Endothelial cell of umbilical vein (primary cell): Measurements from ENCODE around the gene CCDC197. TPM values are rescaled to one million over a fixed set of nuclear protein-coding genes. Genes with fewer than 3 reads are reported as not detected.

ENCODE experiments used
- BruUV-seq: library from RNA; stranded (reverse); fragments of 400-500 nt; replicated peaks from 2 replicates; lab custom pipeline; 2021; lab: Mats Ljungman, UMichigan
- CTCF ChIA-PET: fragments of 300-600, 350-600 bp; sonication (Branson Sonifier 250); formaldehyde crosslinking; loops from one replicate; lab custom pipeline; 2021; ENCODE audit warnings: antibody characterized with exemption, inconsistent platforms; lab: Charles Lee
- POLR2A ChIA-PET: fragments of 300-600, 350-600 bp; sonication (Branson Sonifier 250); formaldehyde crosslinking; loops from one replicate; lab custom pipeline; 2021; ENCODE audit warnings: antibody characterized with exemption, inconsistent platforms; lab: Charles Lee
- DNase-seq: peaks from one replicate; pipeline ENCODE4 v3.0.0-alpha.2; 2011; ENCODE audit warnings: low read depth, low spot score
- FAIRE-seq: peaks from 2 replicates; lab custom pipeline; 2011; peaks lifted over from hg19 to GRCh38; lab: Jason Lieb, UNC
- H2AFZ ChIP-seq: 2 replicates; pipeline ENCODE4 v1.6.0; 2012; ENCODE audit warnings: low read depth, low read length, control low read depth, inconsistent platforms
- H3K27ac ChIP-seq: 2 replicates; pipeline ENCODE4 v1.5.1; 2011; ENCODE audit warnings: low read depth, mild to moderate bottlenecking, control low read depth, low read length, moderate library complexity; ENCODE audit not compliant: insufficient read depth
- H3K27me3 ChIP-seq, 2 experiments: 2 replicates each; pipeline versions ENCODE4 v1.6.0 to v1.6.1; 2011; ENCODE audit warnings: low read length in 2 of 2, mixed read lengths in 1 of 2; ENCODE audit not compliant: control insufficient read depth in 2 of 2, insufficient read depth in 2 of 2
- H3K36me3 ChIP-seq, 2 experiments: 2 replicates in 1 of 2; 3 replicates in 1 of 2; pipeline ENCODE4 v1.5.1; 2011; ENCODE audit warnings: low read length in 2 of 2, mild to moderate bottlenecking in 1 of 2, moderate library complexity in 1 of 2; ENCODE audit not compliant: control insufficient read depth in 2 of 2, insufficient read depth in 2 of 2; ENCODE audit errors: extremely low read depth in 1 of 2
- H3K4me1 ChIP-seq: 3 replicates; pipeline ENCODE4 v1.5.1; 2011; ENCODE audit warnings: mild to moderate bottlenecking, low read length; ENCODE audit not compliant: control insufficient read depth, insufficient read depth; ENCODE audit errors: extremely low read depth
- H3K4me2 ChIP-seq: 2 replicates; pipeline ENCODE4 v1.6.1; 2011; ENCODE audit warnings: low read length, control low read depth, mixed read lengths; ENCODE audit not compliant: insufficient read depth
- H3K4me3 ChIP-seq, 3 experiments: fragments of 200-600 bp in 1 of 3; sonication (generic), shearing (Covaris generic) in 1 of 3; replicated peaks in 1 of 3; 2 replicates each; pipeline ENCODE4 v1.5.1; 2011 to 2016; ENCODE audit warnings: control low read depth in 3 of 3, low read length in 3 of 3, mild to moderate bottlenecking in 2 of 3, inconsistent platforms in 1 of 3, low read depth in 1 of 3, moderate library complexity in 1 of 3; ENCODE audit not compliant: insufficient read depth in 1 of 3
- H3K79me2 ChIP-seq: 2 replicates; pipeline ENCODE4 v1.6.0; 2012; ENCODE audit warnings: low read length, inconsistent platforms; ENCODE audit not compliant: control insufficient read depth, insufficient read depth
- H3K9ac ChIP-seq: replicated peaks from 2 replicates; pipeline ENCODE3; 2011; ENCODE audit warnings: low read length, control low read depth; ENCODE audit not compliant: insufficient read depth; ENCODE audit errors: extremely low read depth
- H3K9me1 ChIP-seq: replicated peaks from 3 replicates; pipeline ENCODE4 v1.6.0; 2011; ENCODE audit warnings: mild to moderate bottlenecking, low read length; ENCODE audit not compliant: control insufficient read depth, insufficient read depth; ENCODE audit errors: extremely low read depth
- H3K9me3 ChIP-seq: replicated peaks from 2 replicates; pipeline ENCODE4 v1.5.1; 2012; ENCODE audit warnings: low read length, inconsistent platforms; ENCODE audit not compliant: control insufficient read depth, insufficient read depth
- H4K20me1 ChIP-seq: replicated peaks from 2 replicates; pipeline ENCODE3; 2011; ENCODE audit warnings: mild to moderate bottlenecking, low read length; ENCODE audit not compliant: control insufficient read depth, insufficient read depth; ENCODE audit errors: extremely low read depth
- CTCF ChIP-seq, 2 donors: IDR thresholded peaks; 1 replicate in 1 of 2; 2 replicates in 1 of 2; pipeline ENCODE4 v1.5.1; 2011; ENCODE audit warnings: low read length in 2 of 2, mild to moderate bottlenecking in 2 of 2, moderate library complexity in 2 of 2, control low read depth in 1 of 2, inconsistent platforms in 1 of 2, low read depth in 1 of 2; ENCODE audit not compliant: insufficient read depth in 1 of 2; ENCODE audit errors: extremely low read depth in 1 of 2
- EZH2 ChIP-seq: IDR thresholded peaks from 2 replicates; pipeline ENCODE4 v1.6.1; 2012; ENCODE audit warnings: borderline replicate concordance, low read depth, mild to moderate bottlenecking, moderate library complexity, low read length, inconsistent platforms; ENCODE audit not compliant: severe bottlenecking
- FOS ChIP-seq: IDR thresholded peaks from 2 replicates; pipeline ENCODE4 v1.6.1; 2011; ENCODE audit warnings: mild to moderate bottlenecking, low read length, moderate library complexity, borderline replicate concordance; ENCODE audit not compliant: insufficient read depth
- GATA2 ChIP-seq: IDR thresholded peaks from 2 replicates; pipeline ENCODE4 v1.7.0; 2011; ENCODE audit warnings: low read depth, mild to moderate bottlenecking, moderate library complexity, mixed read lengths, low read length; ENCODE audit not compliant: insufficient read length, insufficient read depth
- JUN ChIP-seq: IDR thresholded peaks from 2 replicates; pipeline ENCODE4 v1.6.1; 2011; ENCODE audit warnings: borderline replicate concordance, low read depth; ENCODE audit not compliant: insufficient read length, insufficient read depth
- MAX ChIP-seq: IDR thresholded peaks from 2 replicates; pipeline ENCODE4 v1.6.1; 2011; ENCODE audit not compliant: insufficient read depth, insufficient read length
- MYC ChIP-seq: IDR thresholded peaks from one replicate; pipeline ENCODE4 v1.6.1; 2011; ENCODE audit warnings: mild to moderate bottlenecking, low read depth, low read length
- POLR2A ChIP-seq: IDR thresholded peaks from 2 replicates; pipeline ENCODE4 v1.6.1; 2012; ENCODE audit warnings: low read depth, mild to moderate bottlenecking, control low read depth, low read length
- POLR2AphosphoS5 ChIP-seq: IDR thresholded peaks from 2 replicates; pipeline ENCODE4 v1.6.1; 2012; ENCODE audit warnings: low read depth, mild to moderate bottlenecking, control low read depth, low read length, moderate library complexity; ENCODE audit not compliant: insufficient read depth
- dilution Hi-C: fragments of 300-500 bp; cut with MboI; formaldehyde crosslinking; loops from one replicate; pipeline ENCODE4 v1.15.0; 2019; ENCODE audit warnings: low sequenced_read_pairs; ENCODE audit not compliant: extremely low pct_ligation_motif_present
- intact Hi-C: fragments of 100-400 bp; cut with micrococcal nuclease; formaldehyde crosslinking; loops from one replicate; pipeline ENCODE4 v1.10.0; 2022
- polyA plus RNA-seq, 4 experiments: library from polyadenylated mRNA; depleted of rRNA in 3 of 4; stranded (reverse) in 3 of 4; unstranded in 1 of 4; fragments of >200 nt; gene quantifications; 2 replicates each; pipeline versions ENCODE4 v1.2.1 to v1.2.3, GENCODE V29; 2011 to 2012; ENCODE audit warnings: missing spikeins in 1 of 4
- total RNA-seq: library from RNA; stranded (reverse); gene quantifications from 2 replicates; pipeline ENCODE4 v1.2.3, GENCODE V29; 2021

Gene CCDC197
- total and polyA plus RNA-seq, 2 donors (not counting 3 experiments of a cell fraction or from before 2014, with no cell fraction given) = not detected

GRCh38 chr14:93978735-93979134, 18.4 kb upstream of the CCDC197 start:
- Histone ChIP-seq H3K9ac (no peak overlapping the region), H3K27me3 (no peaks in the 10 kb centered on the region), H3K27ac (no peak overlapping the region), H3K36me3 (no peaks in the 10 kb centered on the region), H4K20me1 (no peaks in the 10 kb centered on the region), H2AFZ (no peak overlapping the region), H3K4me3 (no peak overlapping the region), H3K4me1 (no peaks in the 10 kb centered on the region), H3K79me2 (no peaks in the 10 kb centered on the region), H3K9me3 (no peaks in the 10 kb centered on the region), H3K4me2 (no peak overlapping the region), H3K9me1 (no peaks in the 10 kb centered on the region)
- no peak for FAIRE-seq
- no peak for DNase-seq
- CTCF ChIA-PET = interaction anchor here (1.5 kb wide), 1 partner anchor 39 kb away, joined by 6 read pairs; no protein-coding TSS in a partner anchor
- dilution Hi-C loops (no loop called here), intact Hi-C loops (no loop called here)
- no TSS peak for BruUV-seq
- POLR2A ChIA-PET = no interaction called here
- TF ChIP-seq EZH2 (no peak), GATA2 (no peak), MAX (no peak), POLR2AphosphoS5 (no peak), POLR2A (no peak), CTCF (IDR thresholded peaks at IDR 0.05; ENCODE audit: extremely low read depth in 1 of 2, insufficient read depth in 1 of 2, low read depth in 1 of 2, low read length in 2 of 2) (no peak), FOS (no peak), MYC (no peak), JUN (no peak)
